Embryonic facial prominence (tissue), 1 donor: ENCODE measurements around the gene ACBD6.
A peak's percentile ranks its signal among the peaks of the same experiment; 100 is the strongest.

Experiments
- DNase-seq: peaks from one replicate; pipeline ENCODE4 v3.0.0-alpha.2; 2016; ENCODE audit errors: extremely low spot score

Gene ACBD6

GRCh38 chr1:180269645-180270529, 232.5 kb downstream of the ACBD6 start:
- DNase-seq: no peak

GRCh38 chr1:180268556-180269075, 233.8 kb downstream of the ACBD6 start:
- DNase-seq: no peak

- no peak for DNase-seq
These were observed 234.4 kb downstream of the ACBD6 start for GRCh38 chr1:180267761-180268555.

- DNase-seq: no peak
These were observed 235.2 kb downstream of the ACBD6 start for GRCh38 chr1:180267211-180267561.

GRCh38 chr1:180266275-180267210, 235.8 kb downstream of the ACBD6 start:
- DNase-seq: no peak

GRCh38 chr1:180265871-180266270, 236.5 kb downstream of the ACBD6 start:
- no peak for DNase-seq

- DNase-seq: no peak
These were observed 237.2 kb downstream of the ACBD6 start for GRCh38 chr1:180265201-180265600.

DNA sequence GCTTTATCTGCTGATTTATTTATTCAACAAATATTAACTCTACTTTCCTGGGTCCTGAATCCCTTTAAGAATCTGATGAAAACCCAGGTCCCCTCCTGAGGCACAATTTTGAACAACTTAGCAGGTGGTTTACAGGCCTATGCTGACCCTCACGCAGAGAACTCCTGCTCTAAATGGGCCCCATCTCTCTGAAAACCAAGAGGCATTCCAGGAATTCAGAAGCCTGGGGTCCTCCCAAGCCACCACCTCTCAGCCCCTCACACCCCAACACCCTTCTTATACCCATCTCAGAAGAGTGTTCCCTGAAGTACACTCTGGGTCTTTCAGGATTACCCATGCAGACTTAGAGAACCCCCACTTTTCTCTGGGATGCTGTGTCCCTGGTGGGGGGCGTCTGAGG, 237.8 kb downstream of the ACBD6 start:
- no peak for DNase-seq

GRCh38 chr1:180262628-180263488, 239.5 kb downstream of the ACBD6 start:
- DNase-seq: peak; percentile 12

GRCh38 chr1:180261524-180262155, 240.7 kb downstream of the ACBD6 start:
- DNase-seq: no peak

DNA sequence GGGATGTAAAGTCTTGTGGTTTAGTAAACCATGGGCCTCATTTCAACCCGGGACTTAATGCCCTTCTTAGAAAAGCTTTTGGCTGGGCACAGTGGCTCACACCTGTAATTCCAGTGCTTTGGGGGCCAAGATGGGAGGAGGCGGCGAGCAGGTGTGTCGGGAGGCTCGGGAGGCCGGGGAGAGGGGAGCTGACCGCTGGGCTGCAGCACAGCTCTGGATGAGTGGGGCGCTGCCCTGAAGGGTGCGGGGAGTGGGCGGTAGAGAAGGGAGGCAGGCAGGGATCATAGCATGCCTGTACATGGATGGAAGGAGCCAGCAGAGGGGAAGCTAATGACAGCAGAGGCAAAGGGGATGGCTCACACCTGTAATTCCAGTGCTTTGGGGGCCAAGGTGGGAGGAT, 241.3 kb downstream of the ACBD6 start:
- no peak for DNase-seq

DNA sequence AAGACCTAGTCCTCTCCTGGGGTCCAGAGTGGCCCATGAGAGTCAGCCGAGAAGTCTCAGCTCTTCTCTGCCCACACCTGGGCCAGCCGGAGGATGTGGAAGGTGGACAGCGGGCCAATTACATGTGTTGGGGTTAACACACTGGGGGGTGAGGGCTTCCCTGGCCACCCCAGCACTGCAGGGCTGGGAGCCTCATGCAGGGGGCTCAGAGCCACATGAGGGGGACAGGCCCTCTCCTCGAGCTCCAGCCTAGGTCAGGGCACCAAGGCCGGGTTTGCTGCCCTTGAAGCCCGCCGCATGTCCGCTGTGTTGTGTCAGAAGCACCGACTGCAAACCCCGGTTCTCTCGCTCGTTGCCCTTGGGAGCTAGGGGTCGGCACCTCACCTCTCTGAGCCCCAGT, 241.8 kb downstream of the ACBD6 start:
- no peak for DNase-seq

DNA sequence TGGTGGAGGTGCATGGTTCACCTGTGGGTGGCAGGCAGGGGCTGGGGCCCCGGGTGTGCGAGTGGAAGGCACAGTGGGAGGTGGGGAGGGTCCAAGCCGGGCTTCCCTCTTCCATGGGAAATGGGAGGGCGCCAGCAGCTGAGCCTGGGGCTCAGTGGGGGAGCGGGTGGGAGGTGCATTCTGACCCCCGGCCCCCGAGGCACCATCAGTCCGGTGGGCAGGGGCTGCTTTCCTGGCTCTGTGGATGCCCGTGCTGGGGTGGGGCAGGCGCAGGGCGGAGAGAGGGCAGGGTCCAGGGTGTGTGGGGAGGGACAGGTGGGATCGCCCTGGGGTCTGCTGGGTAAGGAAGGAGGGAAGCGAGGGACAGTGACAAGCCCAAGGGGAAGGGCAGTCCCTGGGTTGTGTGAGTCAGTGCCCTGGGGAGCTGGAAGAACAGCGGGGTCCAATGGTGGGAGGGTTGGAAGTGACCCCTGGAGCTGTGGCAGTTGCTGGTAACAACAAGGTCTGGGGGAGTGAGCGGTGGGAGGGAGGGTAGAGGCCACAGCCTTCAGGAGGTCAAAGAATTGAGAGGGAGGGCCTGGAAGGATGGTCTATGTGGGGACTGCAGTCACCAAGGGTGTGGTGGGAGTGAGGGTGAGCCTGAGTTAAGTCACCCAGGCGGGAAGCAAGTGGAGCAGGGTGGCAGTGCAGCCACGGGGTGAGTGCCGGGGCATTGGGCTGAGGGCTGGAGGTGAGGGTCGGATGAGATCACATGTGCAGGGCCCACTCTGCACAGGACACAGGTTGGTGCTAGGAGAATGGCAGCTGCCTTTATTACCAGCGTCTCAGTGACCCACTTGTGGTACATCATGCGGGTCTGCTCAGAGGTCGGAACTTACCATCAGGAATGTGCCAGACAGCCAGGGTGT, 242.7 kb downstream of the ACBD6 start:
- DNase-seq: no peak

GRCh38 chr1:180258935-180259334, 243.4 kb downstream of the ACBD6 start:
- DNase-seq: no peak

- DNase-seq: no peak
These were observed 244.1 kb downstream of the ACBD6 start for GRCh38 chr1:180258290-180258689.

GRCh38 chr1:180257486-180257885, 244.9 kb downstream of the ACBD6 start:
- DNase-seq: no peak

DNA sequence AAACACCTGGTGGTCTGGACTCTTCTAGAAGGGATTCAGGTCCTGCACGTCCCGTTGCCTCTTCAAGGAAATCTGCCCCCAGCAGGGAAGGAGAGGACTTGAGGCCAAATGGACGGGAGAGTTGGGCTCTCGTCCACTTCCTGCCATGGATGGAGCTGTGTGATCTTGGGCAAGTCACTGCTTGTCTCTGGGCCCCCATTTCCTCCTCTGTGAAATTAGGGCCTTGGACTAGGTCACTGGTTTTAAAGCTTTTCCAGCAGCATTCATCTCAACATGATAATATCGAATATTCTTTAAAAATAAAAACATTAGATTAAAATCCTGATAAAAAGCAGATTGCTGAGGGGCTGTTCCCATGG, 245.4 kb downstream of the ACBD6 start:
- no peak for DNase-seq

DNA sequence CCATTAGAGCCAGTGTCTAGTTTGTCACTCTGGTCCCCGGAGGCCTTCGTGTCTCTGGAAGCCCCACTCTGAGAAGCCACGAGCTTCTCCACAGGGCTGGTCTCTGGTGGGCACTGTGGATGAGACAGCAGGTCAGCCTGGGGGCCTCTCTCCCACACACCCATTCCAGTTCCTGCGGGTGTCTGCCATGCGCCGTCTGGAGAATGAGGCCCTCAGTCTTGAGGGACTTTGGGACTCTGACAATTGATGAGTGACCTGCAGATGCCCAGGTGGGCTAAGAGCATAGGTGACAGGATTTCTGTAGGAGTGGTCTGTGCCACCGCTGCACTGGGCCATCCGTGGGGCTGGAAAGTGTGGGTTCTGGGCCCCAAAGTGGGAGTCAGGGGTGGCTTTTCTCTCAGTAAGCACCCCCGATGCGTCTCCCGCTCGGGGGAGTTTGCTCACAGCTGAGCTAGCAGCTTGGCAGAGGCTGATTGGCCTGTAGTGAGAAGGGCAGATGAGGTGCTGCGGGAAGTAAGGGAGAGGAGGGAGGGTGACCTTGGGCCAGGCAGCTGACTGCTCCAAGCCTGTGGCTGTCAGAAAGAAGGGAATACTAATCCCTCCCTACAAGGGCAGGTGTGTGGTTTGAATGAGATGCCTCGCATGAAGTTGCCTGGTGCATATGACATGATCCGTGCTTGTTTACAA, 245.9 kb downstream of the ACBD6 start:
- DNase-seq: no peak
